Endothelial cell (in vitro differentiated cells): ENCODE data around the gene C19orf38. TPM values are rescaled to one million over a fixed set of nuclear protein-coding genes. Genes with fewer than 3 reads are reported as not detected.

Source experiments
- DNase-seq: peaks from one replicate; pipeline ENCODE4 v3.0.0; 2021; ENCODE audit warnings: low spot score
- H3K27ac Mint-ChIP-seq: one replicate; pipeline ENCODE4 v1.8.0; 2021; ENCODE audit warnings: mixed read lengths, inconsistent platforms; ENCODE audit not compliant: unreplicated experiment
- H3K27me3 Mint-ChIP-seq: one replicate; pipeline ENCODE4 v1.8.0; 2021; ENCODE audit warnings: mild to moderate bottlenecking, moderate library complexity, mixed read lengths, inconsistent platforms; ENCODE audit not compliant: unreplicated experiment
- H3K36me3 Mint-ChIP-seq: one replicate; pipeline ENCODE4 v1.8.0; 2021; ENCODE audit warnings: mild to moderate bottlenecking, low read depth, mixed read lengths, inconsistent platforms; ENCODE audit not compliant: unreplicated experiment
- H3K4me1 Mint-ChIP-seq: one replicate; pipeline ENCODE4 v1.8.0; 2021; ENCODE audit warnings: mild to moderate bottlenecking, mixed read lengths, inconsistent platforms; ENCODE audit not compliant: unreplicated experiment
- H3K4me3 Mint-ChIP-seq: one replicate; pipeline ENCODE4 v1.8.0; 2021; ENCODE audit warnings: mild to moderate bottlenecking, mixed read lengths, inconsistent platforms; ENCODE audit not compliant: unreplicated experiment
- H3K9me3 Mint-ChIP-seq: one replicate; pipeline ENCODE4 v1.8.0; 2021; ENCODE audit warnings: mixed read lengths, inconsistent platforms; ENCODE audit not compliant: unreplicated experiment
- total RNA-seq: library from RNA; stranded (reverse); fragmentation: NEBNext Ultra II Directional; extraction: Animal tissue kit (Norgen Biotek cat#: 25700); gene quantifications from one replicate; pipeline ENCODE4 v1.2.1, GENCODE V29; 2021; ENCODE audit not compliant: unreplicated experiment
- TF ChIP-seq, protein P1 (sequence below): fragments of 200-600 bp; sonication (generic); IDR thresholded peaks from one replicate; pipeline ENCODE4 v1.5.0; 2021; ENCODE audit warnings: antibody characterized with exemption; ENCODE audit not compliant: unreplicated experiment

C19orf38 gene
- total RNA-seq, 1 donor from 2014 or later: not detected

- DNase-seq: no peak
- no peak overlapping the region for H3K27ac Mint-ChIP-seq
Measured at GRCh38 chr19:10817291-10818038, 30.8 kb upstream of the C19orf38 start.

GRCh38 chr19:10818301-10819123, 29.7 kb upstream of the C19orf38 start:
- Mint-ChIP-seq H3K4me3 (no peak overlapping the region), H3K4me1 (peaks cover 5% of the 10 kb centered on the region), H3K9me3 (no peaks in the 10 kb centered on the region), H3K27ac (no peak overlapping the region), H3K27me3 (peaks cover 9% of the 10 kb centered on the region), H3K36me3 (peaks cover 28% of the 10 kb centered on the region)
- no peak for DNase-seq
- TF ChIP-seq, protein P1, sequence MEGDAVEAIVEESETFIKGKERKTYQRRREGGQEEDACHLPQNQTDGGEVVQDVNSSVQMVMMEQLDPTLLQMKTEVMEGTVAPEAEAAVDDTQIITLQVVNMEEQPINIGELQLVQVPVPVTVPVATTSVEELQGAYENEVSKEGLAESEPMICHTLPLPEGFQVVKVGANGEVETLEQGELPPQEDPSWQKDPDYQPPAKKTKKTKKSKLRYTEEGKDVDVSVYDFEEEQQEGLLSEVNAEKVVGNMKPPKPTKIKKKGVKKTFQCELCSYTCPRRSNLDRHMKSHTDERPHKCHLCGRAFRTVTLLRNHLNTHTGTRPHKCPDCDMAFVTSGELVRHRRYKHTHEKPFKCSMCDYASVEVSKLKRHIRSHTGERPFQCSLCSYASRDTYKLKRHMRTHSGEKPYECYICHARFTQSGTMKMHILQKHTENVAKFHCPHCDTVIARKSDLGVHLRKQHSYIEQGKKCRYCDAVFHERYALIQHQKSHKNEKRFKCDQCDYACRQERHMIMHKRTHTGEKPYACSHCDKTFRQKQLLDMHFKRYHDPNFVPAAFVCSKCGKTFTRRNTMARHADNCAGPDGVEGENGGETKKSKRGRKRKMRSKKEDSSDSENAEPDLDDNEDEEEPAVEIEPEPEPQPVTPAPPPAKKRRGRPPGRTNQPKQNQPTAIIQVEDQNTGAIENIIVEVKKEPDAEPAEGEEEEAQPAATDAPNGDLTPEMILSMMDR: no peak

More at GRCh38 chr19:10817291-10818038, 30.8 kb upstream of the C19orf38 start:
- no peak overlapping the region for H3K4me3 Mint-ChIP-seq
- TF ChIP-seq, protein P1: no peak
- peaks cover 5% of the 10 kb centered on the region for H3K4me1 Mint-ChIP-seq
- H3K36me3 Mint-ChIP-seq: peaks cover 33% of the 10 kb centered on the region
- no peaks in the 10 kb centered on the region for H3K9me3 Mint-ChIP-seq
- peaks cover 9% of the 10 kb centered on the region for H3K27me3 Mint-ChIP-seq

DNA sequence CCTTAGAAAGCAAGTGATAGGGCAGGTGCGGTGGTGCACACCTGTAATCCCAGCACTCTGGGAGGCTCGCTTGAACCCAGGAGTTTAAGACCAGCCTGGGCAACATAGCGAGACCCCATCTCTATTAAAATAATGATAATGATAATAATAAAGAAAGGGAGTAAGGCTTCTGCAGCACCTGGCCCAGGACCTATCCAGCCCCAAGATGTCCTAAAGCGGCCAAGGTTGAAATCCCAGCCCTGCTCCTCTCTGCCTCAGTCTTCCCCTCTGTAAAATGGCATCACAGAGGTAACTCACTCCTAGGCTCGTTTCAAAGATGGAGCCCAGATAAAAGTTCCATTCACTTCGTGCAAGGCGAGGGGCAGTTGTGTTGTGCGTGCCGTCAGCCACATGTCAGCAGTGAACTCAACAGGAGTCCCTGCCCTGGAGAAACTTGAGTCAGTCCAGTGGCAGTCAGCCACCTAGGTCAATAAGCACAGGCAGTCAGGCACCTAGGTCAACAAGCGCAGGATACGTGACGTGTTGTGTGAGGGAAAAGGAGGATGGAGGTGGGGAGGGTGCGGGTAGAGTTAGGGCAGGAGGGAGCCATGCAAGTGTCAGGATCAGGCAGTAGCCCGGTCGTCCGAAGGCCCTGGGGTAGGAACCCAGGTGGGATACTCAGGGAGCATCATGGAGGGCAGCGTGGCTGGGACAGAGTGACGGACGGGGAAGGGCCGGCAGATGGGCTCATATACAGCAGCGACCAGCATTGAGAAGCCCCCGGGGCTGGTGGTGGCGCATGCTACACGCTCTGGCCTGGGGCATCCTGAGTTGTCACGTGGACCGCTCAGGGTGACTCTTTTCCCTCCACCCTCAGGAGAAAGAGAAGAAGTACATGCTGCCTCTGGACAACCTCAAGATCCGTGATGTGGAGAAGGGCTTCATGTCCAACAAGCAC, 28.8 kb upstream of the C19orf38 start:
- no peak for DNase-seq
- H3K36me3 Mint-ChIP-seq: peaks cover 28% of the 10 kb centered on the region
- peak overlapping the region; percentile 71 for H3K4me3 Mint-ChIP-seq
- peak overlapping the region; percentile 74 for H3K27ac Mint-ChIP-seq
- peaks cover 5% of the 10 kb centered on the region for H3K4me1 Mint-ChIP-seq
- TF ChIP-seq, protein P1: no peak
- no peaks in the 10 kb centered on the region for H3K9me3 Mint-ChIP-seq
- peaks cover 8% of the 10 kb centered on the region for H3K27me3 Mint-ChIP-seq

GRCh38 chr19:10820173-10820572, 28.0 kb upstream of the C19orf38 start:
- Mint-ChIP-seq H3K4me1 (peaks cover 5% of the 10 kb centered on the region), H3K27me3 (peaks cover 6% of the 10 kb centered on the region), H3K36me3 (peaks cover 25% of the 10 kb centered on the region), H3K4me3 (peak overlapping the region; percentile 86), H3K27ac (peak overlapping the region; percentile 75), H3K9me3 (no peaks in the 10 kb centered on the region)
- DNase-seq: no peak
- TF ChIP-seq, protein P1: no peak
